Natural killer cell (primary cell): ENCODE data around the gene PIKFYVE. TPM values are rescaled to one million over a fixed set of nuclear protein-coding genes. Genes with fewer than 3 reads are reported as not detected.
"Not testable (repeated sequence)": the region's sequence is repeated elsewhere in the genome, so short reads cannot be mapped to it uniquely, and the experiment has no call there.

Experiments
- ATAC-seq, 3 donors: fragments of 150-1000 bp in 2 of 3; fragments of 200-7000 bp in 1 of 3; cut with Tn5 transposase; 1 replicate in 1 of 3; 2 replicates in 2 of 3; pipeline ENCODE4 v1.10.0; 2021; ENCODE audit warnings: mild to moderate bottlenecking in 2 of 3, moderate library complexity in 2 of 3
- DNase-seq, 2 donors: peaks; one replicate each; pipeline versions ENCODE4 v3.0.0 to v3.0.0-alpha.2; 2013 to 2021; ENCODE audit warnings: mixed read lengths in 1 of 2
- H3K27ac ChIP-seq: one replicate; pipeline ENCODE4 v1.5.1; 2013; ENCODE audit warnings: mild to moderate bottlenecking, low read length
- H3K27me3 ChIP-seq: one replicate; pipeline ENCODE4 v1.6.1; 2013; ENCODE audit warnings: low read length; ENCODE audit not compliant: control insufficient read depth, insufficient read depth
- H3K36me3 ChIP-seq: one replicate; pipeline ENCODE4 v1.6.1; 2013; ENCODE audit warnings: low read length; ENCODE audit not compliant: control insufficient read depth, insufficient read depth
- H3K4me1 ChIP-seq: one replicate; pipeline ENCODE4 v1.6.1; 2013; ENCODE audit warnings: low read length; ENCODE audit not compliant: control insufficient read depth, insufficient read depth
- H3K4me3 ChIP-seq: one replicate; pipeline ENCODE4 v1.5.1; 2013; ENCODE audit warnings: low read length
- H3K9me3 ChIP-seq: one replicate; pipeline ENCODE4 v1.6.1; 2013; ENCODE audit warnings: low read length; ENCODE audit not compliant: control insufficient read depth, insufficient read depth
- H3K27ac Mint-ChIP-seq, 2 donors: one replicate each; pipeline ENCODE4 v1.8.0; 2022; ENCODE audit warnings: mild to moderate bottlenecking in 2 of 2, mixed read lengths in 2 of 2, moderate library complexity in 1 of 2
- H3K27me3 Mint-ChIP-seq, 2 donors: one replicate each; pipeline ENCODE4 v1.8.0; 2022; ENCODE audit warnings: low read depth in 2 of 2, mixed read lengths in 2 of 2
- H3K36me3 Mint-ChIP-seq: one replicate; pipeline ENCODE4 v1.8.0; 2022; ENCODE audit warnings: mixed read lengths
- H3K4me1 Mint-ChIP-seq, 2 donors: one replicate each; pipeline ENCODE4 v1.8.0; 2022; ENCODE audit warnings: mixed read lengths in 2 of 2
- H3K4me3 Mint-ChIP-seq: one replicate; pipeline ENCODE4 v1.8.0; 2022; ENCODE audit warnings: mild to moderate bottlenecking, moderate library complexity, mixed read lengths
- H3K9me3 Mint-ChIP-seq, 2 donors: one replicate each; pipeline ENCODE4 v1.8.0; 2022; ENCODE audit warnings: mixed read lengths in 2 of 2
- WGBS: methylation state at CpG from one replicate; pipeline ENCODE4 v1.1.7; 2013; ENCODE audit warnings: missing lambda C conversion rate; ENCODE audit not compliant: insufficient coverage; 5-methylcytosine and 5-hydroxymethylcytosine counted together
- intact Hi-C: fragments of 100-400 bp; cut with micrococcal nuclease; formaldehyde crosslinking; loops from one replicate; pipeline ENCODE4 v1.14.2; 2022
- total RNA-seq, 4 donors: library from RNA; stranded (reverse); fragments of 120-200 nt in 1 of 4; gene quantifications; one replicate each; pipeline versions ENCODE4 v1.2.3 to v1.2.4, GENCODE V29; 2013 to 2022
- TF ChIP-seq, protein P1 (sequence below): fragments of 200-600 bp; IDR thresholded peaks from one replicate; pipeline ENCODE4 v1.8.0; 2022; ENCODE audit warnings: antibody characterized with exemption

PIKFYVE gene, protein sequence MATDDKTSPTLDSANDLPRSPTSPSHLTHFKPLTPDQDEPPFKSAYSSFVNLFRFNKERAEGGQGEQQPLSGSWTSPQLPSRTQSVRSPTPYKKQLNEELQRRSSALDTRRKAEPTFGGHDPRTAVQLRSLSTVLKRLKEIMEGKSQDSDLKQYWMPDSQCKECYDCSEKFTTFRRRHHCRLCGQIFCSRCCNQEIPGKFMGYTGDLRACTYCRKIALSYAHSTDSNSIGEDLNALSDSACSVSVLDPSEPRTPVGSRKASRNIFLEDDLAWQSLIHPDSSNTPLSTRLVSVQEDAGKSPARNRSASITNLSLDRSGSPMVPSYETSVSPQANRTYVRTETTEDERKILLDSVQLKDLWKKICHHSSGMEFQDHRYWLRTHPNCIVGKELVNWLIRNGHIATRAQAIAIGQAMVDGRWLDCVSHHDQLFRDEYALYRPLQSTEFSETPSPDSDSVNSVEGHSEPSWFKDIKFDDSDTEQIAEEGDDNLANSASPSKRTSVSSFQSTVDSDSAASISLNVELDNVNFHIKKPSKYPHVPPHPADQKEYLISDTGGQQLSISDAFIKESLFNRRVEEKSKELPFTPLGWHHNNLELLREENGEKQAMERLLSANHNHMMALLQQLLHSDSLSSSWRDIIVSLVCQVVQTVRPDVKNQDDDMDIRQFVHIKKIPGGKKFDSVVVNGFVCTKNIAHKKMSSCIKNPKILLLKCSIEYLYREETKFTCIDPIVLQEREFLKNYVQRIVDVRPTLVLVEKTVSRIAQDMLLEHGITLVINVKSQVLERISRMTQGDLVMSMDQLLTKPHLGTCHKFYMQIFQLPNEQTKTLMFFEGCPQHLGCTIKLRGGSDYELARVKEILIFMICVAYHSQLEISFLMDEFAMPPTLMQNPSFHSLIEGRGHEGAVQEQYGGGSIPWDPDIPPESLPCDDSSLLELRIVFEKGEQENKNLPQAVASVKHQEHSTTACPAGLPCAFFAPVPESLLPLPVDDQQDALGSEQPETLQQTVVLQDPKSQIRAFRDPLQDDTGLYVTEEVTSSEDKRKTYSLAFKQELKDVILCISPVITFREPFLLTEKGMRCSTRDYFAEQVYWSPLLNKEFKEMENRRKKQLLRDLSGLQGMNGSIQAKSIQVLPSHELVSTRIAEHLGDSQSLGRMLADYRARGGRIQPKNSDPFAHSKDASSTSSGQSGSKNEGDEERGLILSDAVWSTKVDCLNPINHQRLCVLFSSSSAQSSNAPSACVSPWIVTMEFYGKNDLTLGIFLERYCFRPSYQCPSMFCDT (N-terminal part only)
- total RNA-seq, result 10 to 100 TPM; 38.9 to 48.7 (median 39.2) TPM
- total RNA-seq (2013), result 80.1 TPM

DNA sequence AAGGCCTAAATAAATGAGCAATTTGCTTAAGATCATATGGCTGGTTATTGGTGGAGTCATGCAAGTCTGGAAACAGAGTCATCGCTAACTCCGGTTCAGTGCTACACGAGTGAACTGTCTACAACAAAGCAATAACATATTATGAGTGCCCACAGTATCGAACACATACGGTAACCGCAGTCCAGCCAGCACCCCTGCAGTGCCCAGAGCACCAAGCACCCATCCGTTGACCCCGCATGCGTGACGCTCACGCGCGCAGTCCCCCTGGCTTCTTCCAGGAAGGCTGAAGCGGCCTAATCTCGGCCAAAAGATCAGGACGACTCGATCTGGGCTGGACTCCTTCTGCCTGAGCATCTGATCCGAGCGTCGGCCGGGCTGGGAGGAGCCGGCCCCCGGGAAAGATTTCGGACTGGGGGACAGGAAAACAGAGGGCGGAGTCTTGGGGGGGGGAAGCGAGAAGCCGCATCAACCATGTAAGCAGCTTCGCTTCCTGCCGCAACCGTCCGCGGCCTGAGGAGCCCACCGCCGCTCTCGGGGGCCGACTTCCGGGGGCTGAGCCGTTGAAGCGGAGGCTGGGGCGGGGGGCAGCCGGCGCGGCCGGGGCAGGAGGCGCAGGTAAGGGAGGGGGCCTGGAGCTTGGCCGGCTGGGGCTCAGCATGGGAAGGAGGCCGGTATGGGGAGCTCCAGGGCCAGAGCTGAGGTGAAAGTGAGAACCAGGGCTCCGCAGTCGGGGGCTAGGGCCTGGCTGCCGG is at the start of gene PIKFYVE:
PIKFYVE (plus strand) TSS at position 455 of the 752 bp plus-strand sequence. CDS start 5,265 bp downstream, outside the sequence.
- no peaks in the 10 kb centered on the region for H3K27me3 ChIP-seq
- ATAC-seq (peak; percentile 85 to 94 (median 89)), DNase-seq (peak; percentile 81 to 93)
- H3K27ac Mint-ChIP-seq, result peak within 1 kb of the TSS; percentile 94 to 96
- peaks cover 30 to 48% of the 10 kb centered on the region in 2 donors for H3K4me1 Mint-ChIP-seq
- no peaks in the 10 kb centered on the region for H3K36me3 Mint-ChIP-seq
- WGBS, result under 1% methylated on average over 50 of the region's 50 CpGs
- intact Hi-C loops, result loop anchor here (1.0 to 10.0 kb wide), 4 partner anchors 12 to 1906 kb away; partner anchors contain the start of genes CREB1 and KANSL1L
- H3K27ac ChIP-seq, result peak within 1 kb of the TSS; percentile 75
- H3K9me3 ChIP-seq, result no peaks in the 10 kb centered on the region
- peaks cover 29% of the 10 kb centered on the region for H3K4me1 ChIP-seq
- no peaks in the 10 kb centered on the region for H3K27me3 Mint-ChIP-seq
- H3K4me3 ChIP-seq, result peak within 1 kb of the TSS; percentile 60
- no peaks in the 10 kb centered on the region for H3K36me3 ChIP-seq
- H3K9me3 Mint-ChIP-seq, result no peaks in the 10 kb centered on the region
- TF ChIP-seq, protein P1, sequence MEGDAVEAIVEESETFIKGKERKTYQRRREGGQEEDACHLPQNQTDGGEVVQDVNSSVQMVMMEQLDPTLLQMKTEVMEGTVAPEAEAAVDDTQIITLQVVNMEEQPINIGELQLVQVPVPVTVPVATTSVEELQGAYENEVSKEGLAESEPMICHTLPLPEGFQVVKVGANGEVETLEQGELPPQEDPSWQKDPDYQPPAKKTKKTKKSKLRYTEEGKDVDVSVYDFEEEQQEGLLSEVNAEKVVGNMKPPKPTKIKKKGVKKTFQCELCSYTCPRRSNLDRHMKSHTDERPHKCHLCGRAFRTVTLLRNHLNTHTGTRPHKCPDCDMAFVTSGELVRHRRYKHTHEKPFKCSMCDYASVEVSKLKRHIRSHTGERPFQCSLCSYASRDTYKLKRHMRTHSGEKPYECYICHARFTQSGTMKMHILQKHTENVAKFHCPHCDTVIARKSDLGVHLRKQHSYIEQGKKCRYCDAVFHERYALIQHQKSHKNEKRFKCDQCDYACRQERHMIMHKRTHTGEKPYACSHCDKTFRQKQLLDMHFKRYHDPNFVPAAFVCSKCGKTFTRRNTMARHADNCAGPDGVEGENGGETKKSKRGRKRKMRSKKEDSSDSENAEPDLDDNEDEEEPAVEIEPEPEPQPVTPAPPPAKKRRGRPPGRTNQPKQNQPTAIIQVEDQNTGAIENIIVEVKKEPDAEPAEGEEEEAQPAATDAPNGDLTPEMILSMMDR, result no peak
- peak within 1 kb of the TSS; percentile 93 for H3K4me3 Mint-ChIP-seq

DNA sequence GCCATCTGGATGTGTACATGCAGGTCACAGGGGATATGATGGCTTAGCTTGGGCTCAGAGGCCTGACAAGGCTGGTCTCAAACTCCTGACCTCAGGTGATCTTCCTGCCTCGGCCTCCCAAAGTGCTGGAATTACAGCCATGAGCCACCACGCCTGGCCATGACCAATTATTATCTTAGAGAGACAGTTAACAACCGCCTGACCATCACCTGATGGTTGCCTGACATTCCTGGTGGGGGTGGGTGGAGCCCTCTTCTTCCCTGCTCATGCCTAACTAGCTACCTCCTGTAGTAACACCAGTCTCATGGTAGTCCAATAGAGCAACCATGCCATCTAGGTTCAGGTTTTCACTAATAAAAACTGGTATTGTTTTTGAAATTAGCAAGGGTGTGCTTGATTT is 44.2 kb upstream of the PIKFYVE start:
- H3K27ac ChIP-seq, DNase-seq, H3K27me3 ChIP-seq, H3K4me3 Mint-ChIP-seq, H3K9me3 ChIP-seq, H3K36me3 Mint-ChIP-seq, ATAC-seq, H3K4me3 ChIP-seq, H3K4me1 Mint-ChIP-seq, H3K4me1 ChIP-seq, H3K27ac Mint-ChIP-seq, H3K36me3 ChIP-seq, H3K9me3 Mint-ChIP-seq, intact Hi-C loops: not testable (repeated sequence)
- H3K27me3 Mint-ChIP-seq, result peaks cover 8 to 11% of the 10 kb centered on the region in 2 donors
- WGBS, result 89% methylated on average over 3 of the region's 3 CpGs

DNA sequence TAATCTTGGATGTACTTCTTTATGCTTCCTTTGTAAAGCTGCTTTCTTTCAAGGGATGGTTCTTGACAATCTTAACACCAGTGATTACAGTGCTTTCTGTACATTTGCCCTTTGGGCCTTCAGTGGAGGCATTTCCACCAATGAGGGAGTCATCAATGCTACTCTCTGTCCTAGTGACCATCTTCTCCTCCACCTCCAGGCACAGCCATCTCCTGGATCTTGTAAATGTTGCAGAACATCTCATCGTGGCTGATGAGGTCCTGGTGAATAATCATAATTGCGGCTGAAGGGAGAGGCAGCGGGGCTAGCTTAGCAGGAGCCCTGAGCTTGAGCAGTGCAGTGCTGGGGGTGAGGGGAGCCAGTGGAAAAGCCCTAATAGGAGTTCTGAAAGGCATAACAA is 43.7 kb upstream of the PIKFYVE start:
- Mint-ChIP-seq H3K27ac (no peak overlapping the region), H3K4me1 (no peaks in the 10 kb centered on the region), H3K36me3 (no peaks in the 10 kb centered on the region), H3K4me3 (no peak overlapping the region), H3K27me3 (peaks cover 8 to 11% of the 10 kb centered on the region in 2 donors), H3K9me3 (no peaks in the 10 kb centered on the region)
- DNase-seq (no peak), ATAC-seq (no peak)
- Histone ChIP-seq H3K27me3 (no peaks in the 10 kb centered on the region), H3K4me3 (no peak overlapping the region), H3K4me1 (no peaks in the 10 kb centered on the region), H3K36me3 (no peaks in the 10 kb centered on the region), H3K9me3 (no peaks in the 10 kb centered on the region), H3K27ac (no peak overlapping the region)
- TF ChIP-seq, protein P1, result no peak
- WGBS, result 93% methylated on average over 3 of the region's 3 CpGs
- intact Hi-C loops, result no loop called here
